Heart left ventricle (tissue), 13 donors: ENCODE measurements around the gene MON1A.

ENCODE experiments used
- POLR2A ChIP-seq, 2 donors: fragments of 450-650 bp; IDR thresholded peaks; one replicate each; pipeline ENCODE4 v1.6.1; 2017; ENCODE audit warnings: antibody characterized with exemption in 2 of 2, mild to moderate bottlenecking in 2 of 2, moderate library complexity in 2 of 2
- TF ChIP-seq, protein P1 (sequence below), 12 donors: fragments of 200-600 bp; sonication (generic) in 4 of 12; IDR thresholded peaks; one replicate each; pipeline versions ENCODE4 v1.5.0 to v1.8.0; 2018 to 2022; ENCODE audit warnings: antibody characterized with exemption in 12 of 12, mild to moderate bottlenecking in 5 of 12
- donor health status: ischemic (EF 13 %, LVEDD 7.1; RV severe dilation, severe dysfunction).
- donor health status: DM: no; HTN: yes; CAD: no.
- donor health status: DM: no; HTN: no; CAD: no.
- donor health status: ischemic (EF 25% LVEDD 6.9; RV normal size, moderate dysfunction).
- donor health status: ischemic (EF 25% LVEDD 5.7; RV mildly dilated, moderate dysfunction).
- donor health status: ischemic (EF 35%, LVEDD 5.7; RV mildly dilated, moderate dysfunction).
- donor health status: nonischemic (EF 11% LVEDD 7.7; RV severe dilation, severe dysfunction).
- donor health status: DM: yes; HTN: yes; CAD: no.
- donor health status: PGD.
- donor health status: ischemic (EF 29% LVEDD 5.4; RV normal size, mild dysfunction).
- donor health status: nonischemic (EF 23%, LVEDD 6.1; RV moderate dilation, normal function).

- TF ChIP-seq, protein P1, sequence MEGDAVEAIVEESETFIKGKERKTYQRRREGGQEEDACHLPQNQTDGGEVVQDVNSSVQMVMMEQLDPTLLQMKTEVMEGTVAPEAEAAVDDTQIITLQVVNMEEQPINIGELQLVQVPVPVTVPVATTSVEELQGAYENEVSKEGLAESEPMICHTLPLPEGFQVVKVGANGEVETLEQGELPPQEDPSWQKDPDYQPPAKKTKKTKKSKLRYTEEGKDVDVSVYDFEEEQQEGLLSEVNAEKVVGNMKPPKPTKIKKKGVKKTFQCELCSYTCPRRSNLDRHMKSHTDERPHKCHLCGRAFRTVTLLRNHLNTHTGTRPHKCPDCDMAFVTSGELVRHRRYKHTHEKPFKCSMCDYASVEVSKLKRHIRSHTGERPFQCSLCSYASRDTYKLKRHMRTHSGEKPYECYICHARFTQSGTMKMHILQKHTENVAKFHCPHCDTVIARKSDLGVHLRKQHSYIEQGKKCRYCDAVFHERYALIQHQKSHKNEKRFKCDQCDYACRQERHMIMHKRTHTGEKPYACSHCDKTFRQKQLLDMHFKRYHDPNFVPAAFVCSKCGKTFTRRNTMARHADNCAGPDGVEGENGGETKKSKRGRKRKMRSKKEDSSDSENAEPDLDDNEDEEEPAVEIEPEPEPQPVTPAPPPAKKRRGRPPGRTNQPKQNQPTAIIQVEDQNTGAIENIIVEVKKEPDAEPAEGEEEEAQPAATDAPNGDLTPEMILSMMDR (IDR thresholded peaks at IDR 0.05): no peak
- TF ChIP-seq POLR2A (IDR thresholded peaks at IDR 0.05): no peak
Measured at GRCh38 chr3:49871531-49872153, 58.0 kb downstream of the MON1A start.
